SK-N-SH treated with all-trans-retinoic acid at 6 μM for 48 hours (cell line): ENCODE results near the gene WDR91.

ENCODE experiments used
- ATAC-seq: fragments of 200-7000 bp; cut with Tn5 transposase; 3 replicates; pipeline ENCODE4 v1.9.1; 2020; ENCODE audit warnings: mild to moderate bottlenecking, moderate library complexity
- ARNTL ChIP-seq: fragments of 450-650 bp; formaldehyde crosslinking; IDR thresholded peaks from 2 replicates; pipeline ENCODE4 v1.5.0; 2020; ENCODE audit warnings: low read depth, mild to moderate bottlenecking, moderate library complexity, borderline replicate concordance
- BACH2 ChIP-seq: fragments of 250-450 bp; sonication (Bioruptor Pico); IDR thresholded peaks from 2 replicates; pipeline ENCODE4 v1.9.0; 2021; ENCODE audit warnings: mild to moderate bottlenecking, borderline replicate concordance
- CSDC2 ChIP-seq: fragments of 250-450 bp; sonication (Bioruptor Pico); IDR thresholded peaks from 2 replicates; pipeline ENCODE4 v1.5.0; 2020; ENCODE audit warnings: mild to moderate bottlenecking, moderate library complexity
- CSRNP3 ChIP-seq: fragments of 250-450 bp; sonication (Bioruptor Pico); IDR thresholded peaks from 2 replicates; pipeline ENCODE4 v1.5.1; 2021; ENCODE audit warnings: mild to moderate bottlenecking, moderate library complexity
- ESRRG ChIP-seq: fragments of 250-450 bp; sonication (Bioruptor Pico); IDR thresholded peaks from 2 replicates; pipeline ENCODE4 v1.6.1; 2021; ENCODE audit warnings: mild to moderate bottlenecking
- ISL1 ChIP-seq: fragments of 250-450 bp; sonication (Bioruptor Pico); IDR thresholded peaks from 2 replicates; pipeline ENCODE4 v2.1.2; 2022; ENCODE audit warnings: mild to moderate bottlenecking, moderate library complexity
- OSR1 ChIP-seq: fragments of 250-450 bp; sonication (Bioruptor Pico); IDR thresholded peaks from 2 replicates; pipeline ENCODE4 v1.8.0; 2022; ENCODE audit warnings: moderate library complexity, mild to moderate bottlenecking, inconsistent platforms
- PPARA ChIP-seq: fragments of 250-450 bp; sonication (Bioruptor Pico); IDR thresholded peaks from 2 replicates; pipeline ENCODE4 v1.5.0; 2020; ENCODE audit warnings: mild to moderate bottlenecking, borderline replicate concordance
- RARB ChIP-seq: fragments of 250-450 bp; sonication (Bioruptor Pico); IDR thresholded peaks from 2 replicates; pipeline ENCODE4 v1.8.0; 2021; ENCODE audit warnings: mild to moderate bottlenecking, moderate library complexity
- SNAI2 ChIP-seq: fragments of 250-450 bp; sonication (Bioruptor Pico); IDR thresholded peaks from 2 replicates; pipeline ENCODE4 v1.5.0; 2020; ENCODE audit warnings: mild to moderate bottlenecking, moderate library complexity
- TCF4 ChIP-seq: fragments of 250-450 bp; sonication (Bioruptor Pico); IDR thresholded peaks from 2 replicates; pipeline ENCODE4 v1.8.0; 2021; ENCODE audit warnings: mild to moderate bottlenecking, moderate library complexity, borderline replicate concordance
- TOX ChIP-seq: fragments of 250-450 bp; sonication (Bioruptor Pico); IDR thresholded peaks from 2 replicates; pipeline ENCODE4 v1.8.0; 2021; ENCODE audit warnings: mild to moderate bottlenecking, moderate library complexity, borderline replicate concordance
- ZC3H10 ChIP-seq: fragments of 250-450 bp; sonication (Bioruptor Pico); IDR thresholded peaks from 2 replicates; pipeline ENCODE4 v1.5.1; 2021; ENCODE audit warnings: mild to moderate bottlenecking, moderate library complexity
- ZFP3 ChIP-seq: fragments of 250-450 bp; sonication (Bioruptor Pico); IDR thresholded peaks from 2 replicates; pipeline ENCODE4 v1.5.0; 2020; ENCODE audit warnings: mild to moderate bottlenecking, moderate library complexity
- ZFP30 ChIP-seq: fragments of 450-650 bp; formaldehyde crosslinking; IDR thresholded peaks from 2 replicates; pipeline ENCODE4 v1.5.0; 2022; ENCODE audit warnings: mild to moderate bottlenecking, moderate library complexity
- ZNF565 ChIP-seq: fragments of 450-650 bp; formaldehyde crosslinking; conservative IDR thresholded peaks from 2 replicates; pipeline ENCODE4 v1.5.0; 2020; ENCODE audit warnings: low read depth, mild to moderate bottlenecking, moderate library complexity
- ZNF70 ChIP-seq: fragments of 450-650 bp; formaldehyde crosslinking; IDR thresholded peaks from 2 replicates; pipeline ENCODE4 v1.5.0; 2020; ENCODE audit warnings: mild to moderate bottlenecking, moderate library complexity
- ZNF8 ChIP-seq: fragments of 450-650 bp; formaldehyde crosslinking; IDR thresholded peaks from 2 replicates; pipeline ENCODE4 v1.5.0; 2020; ENCODE audit warnings: mild to moderate bottlenecking, moderate library complexity
- TF ChIP-seq, protein P1 (sequence below): fragments of 250-450 bp; sonication (Bioruptor Pico); IDR thresholded peaks from 2 replicates; pipeline ENCODE4 v1.5.1; 2020; ENCODE audit warnings: low read depth, mild to moderate bottlenecking, moderate library complexity
- TF ChIP-seq, protein P2 (sequence below): fragments of 250-450 bp; sonication (Bioruptor Pico); IDR thresholded peaks from 2 replicates; pipeline ENCODE4 v1.8.0; 2020; ENCODE audit warnings: mild to moderate bottlenecking, moderate library complexity, borderline replicate concordance

Gene WDR91

GRCh38 chr7:135246191-135246825 lies 35.0 kb upstream of the WDR91 start:
- no peak for ATAC-seq
- no peak for TF ChIP-seq ZNF565 (CRISPR knock-in tag)
- no peak for TF ChIP-seq RARB (CRISPR knock-in tag)
- TF ChIP-seq SNAI2 (CRISPR knock-in tag), result no peak
- no peak for TF ChIP-seq ZFP3 (CRISPR knock-in tag)
- no peak for TF ChIP-seq ISL1 (CRISPR knock-in tag)
- no peak for TF ChIP-seq ZNF70
- TF ChIP-seq ZFP30 (CRISPR knock-in tag), result no peak
- no peak for TF ChIP-seq PPARA (CRISPR knock-in tag)
- TF ChIP-seq CSDC2 (CRISPR knock-in tag), result no peak
- TF ChIP-seq ARNTL (CRISPR knock-in tag), result no peak
- no peak for TF ChIP-seq BACH2 (CRISPR knock-in tag)
- no peak for TF ChIP-seq TCF4 (CRISPR knock-in tag)
- TF ChIP-seq, protein P1, sequence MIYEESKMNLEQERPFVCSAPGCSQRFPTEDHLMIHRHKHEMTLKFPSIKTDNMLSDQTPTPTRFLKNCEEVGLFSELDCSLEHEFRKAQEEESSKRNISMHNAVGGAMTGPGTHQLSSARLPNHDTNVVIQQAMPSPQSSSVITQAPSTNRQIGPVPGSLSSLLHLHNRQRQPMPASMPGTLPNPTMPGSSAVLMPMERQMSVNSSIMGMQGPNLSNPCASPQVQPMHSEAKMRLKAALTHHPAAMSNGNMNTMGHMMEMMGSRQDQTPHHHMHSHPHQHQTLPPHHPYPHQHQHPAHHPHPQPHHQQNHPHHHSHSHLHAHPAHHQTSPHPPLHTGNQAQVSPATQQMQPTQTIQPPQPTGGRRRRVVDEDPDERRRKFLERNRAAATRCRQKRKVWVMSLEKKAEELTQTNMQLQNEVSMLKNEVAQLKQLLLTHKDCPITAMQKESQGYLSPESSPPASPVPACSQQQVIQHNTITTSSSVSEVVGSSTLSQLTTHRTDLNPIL, result no peak
- no peak for TF ChIP-seq TOX
- no peak for TF ChIP-seq ZC3H10 (CRISPR knock-in tag)
- TF ChIP-seq CSRNP3 (CRISPR knock-in tag), result no peak
- TF ChIP-seq ZNF8 (CRISPR knock-in tag), result no peak
- no peak for TF ChIP-seq OSR1 (CRISPR knock-in tag)
- no peak for TF ChIP-seq ESRRG
- TF ChIP-seq, protein P2, sequence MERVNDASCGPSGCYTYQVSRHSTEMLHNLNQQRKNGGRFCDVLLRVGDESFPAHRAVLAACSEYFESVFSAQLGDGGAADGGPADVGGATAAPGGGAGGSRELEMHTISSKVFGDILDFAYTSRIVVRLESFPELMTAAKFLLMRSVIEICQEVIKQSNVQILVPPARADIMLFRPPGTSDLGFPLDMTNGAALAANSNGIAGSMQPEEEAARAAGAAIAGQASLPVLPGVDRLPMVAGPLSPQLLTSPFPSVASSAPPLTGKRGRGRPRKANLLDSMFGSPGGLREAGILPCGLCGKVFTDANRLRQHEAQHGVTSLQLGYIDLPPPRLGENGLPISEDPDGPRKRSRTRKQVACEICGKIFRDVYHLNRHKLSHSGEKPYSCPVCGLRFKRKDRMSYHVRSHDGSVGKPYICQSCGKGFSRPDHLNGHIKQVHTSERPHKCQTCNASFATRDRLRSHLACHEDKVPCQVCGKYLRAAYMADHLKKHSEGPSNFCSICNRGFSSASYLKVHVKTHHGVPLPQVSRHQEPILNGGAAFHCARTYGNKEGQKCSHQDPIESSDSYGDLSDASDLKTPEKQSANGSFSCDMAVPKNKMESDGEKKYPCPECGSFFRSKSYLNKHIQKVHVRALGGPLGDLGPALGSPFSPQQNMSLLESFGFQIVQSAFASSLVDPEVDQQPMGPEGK, result no peak

DNA sequence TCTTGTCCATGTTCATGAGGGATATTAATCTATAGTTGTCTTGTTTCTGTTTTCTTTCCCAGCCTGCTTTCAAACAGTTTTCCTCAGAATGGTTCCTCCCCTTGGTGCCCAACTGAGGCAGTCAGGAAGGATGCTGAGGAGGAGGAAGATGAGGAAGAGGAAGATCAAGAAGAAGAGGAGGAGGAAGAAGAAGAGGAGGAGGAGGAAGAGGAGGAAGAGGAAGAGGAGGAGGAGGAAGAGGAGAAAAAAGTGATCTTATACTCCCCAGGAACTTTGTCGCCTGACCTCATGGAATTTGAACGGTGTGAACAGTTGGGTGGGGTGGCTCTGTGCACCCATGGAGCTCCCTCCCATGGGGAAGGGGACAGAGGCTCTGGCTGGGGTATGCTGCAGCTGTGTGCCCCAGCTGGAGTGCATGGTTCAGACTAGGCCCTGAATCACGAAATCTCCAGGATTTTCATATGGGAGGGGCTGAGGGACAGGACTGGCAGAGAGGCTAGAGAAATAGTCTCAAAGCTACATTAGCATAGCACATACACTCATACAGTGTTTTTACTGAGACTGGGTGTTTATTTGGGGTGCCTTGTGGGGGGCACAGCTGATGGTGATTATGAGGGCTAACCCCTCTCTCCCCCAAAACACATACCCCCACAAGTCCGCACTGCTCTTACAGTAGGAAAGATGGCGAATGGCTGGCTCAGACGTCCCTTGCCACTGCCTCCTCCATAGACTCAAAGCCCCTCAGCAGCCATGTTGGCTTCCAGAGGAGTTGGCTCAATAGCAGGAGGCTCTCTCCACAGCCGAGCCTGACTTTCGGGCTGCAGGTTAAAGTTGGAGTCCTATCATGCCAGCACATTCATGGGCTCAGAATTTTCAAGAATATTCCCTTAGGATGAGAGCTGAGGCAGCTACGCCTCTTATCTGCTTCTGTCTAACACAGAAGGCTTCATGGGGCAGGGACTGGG lies 34.2 kb upstream of the WDR91 start:
- no peak for TF ChIP-seq RARB (CRISPR knock-in tag)
- TF ChIP-seq, protein P1, result no peak
- ATAC-seq, result no peak

GRCh38 chr7:135242096-135242684 lies 30.9 kb upstream of the WDR91 start:
- TF ChIP-seq RARB (CRISPR knock-in tag) (no peak), CSDC2 (CRISPR knock-in tag) (no peak)
- ATAC-seq, result no peak

GRCh38 chr7:135240441-135240840 lies 29.1 kb upstream of the WDR91 start:
- TF ChIP-seq TCF4 (CRISPR knock-in tag) (no peak), ESRRG (no peak), CSDC2 (CRISPR knock-in tag) (no peak), CSRNP3 (CRISPR knock-in tag) (no peak), ISL1 (CRISPR knock-in tag) (no peak), ZNF70 (no peak), SNAI2 (CRISPR knock-in tag) (no peak), TOX (no peak), RARB (CRISPR knock-in tag) (no peak), ZNF565 (CRISPR knock-in tag) (no peak), ZNF8 (CRISPR knock-in tag) (no peak), ZC3H10 (CRISPR knock-in tag) (no peak), ZFP30 (CRISPR knock-in tag) (no peak)
- TF ChIP-seq, protein P2, result no peak
- TF ChIP-seq, protein P1, result no peak
- TF ChIP-seq, all 23 proteins: peak for 0
- ATAC-seq, result no peak
